Fibroblast of the conjunctiva (primary cell): Measurements from ENCODE around the gene GALNTL6.

Experiments used
- DNase-seq: peaks from one replicate; pipeline ENCODE4 v3.0.0-alpha.2; 2010; ENCODE audit warnings: low read depth

Gene GALNTL6

DNA sequence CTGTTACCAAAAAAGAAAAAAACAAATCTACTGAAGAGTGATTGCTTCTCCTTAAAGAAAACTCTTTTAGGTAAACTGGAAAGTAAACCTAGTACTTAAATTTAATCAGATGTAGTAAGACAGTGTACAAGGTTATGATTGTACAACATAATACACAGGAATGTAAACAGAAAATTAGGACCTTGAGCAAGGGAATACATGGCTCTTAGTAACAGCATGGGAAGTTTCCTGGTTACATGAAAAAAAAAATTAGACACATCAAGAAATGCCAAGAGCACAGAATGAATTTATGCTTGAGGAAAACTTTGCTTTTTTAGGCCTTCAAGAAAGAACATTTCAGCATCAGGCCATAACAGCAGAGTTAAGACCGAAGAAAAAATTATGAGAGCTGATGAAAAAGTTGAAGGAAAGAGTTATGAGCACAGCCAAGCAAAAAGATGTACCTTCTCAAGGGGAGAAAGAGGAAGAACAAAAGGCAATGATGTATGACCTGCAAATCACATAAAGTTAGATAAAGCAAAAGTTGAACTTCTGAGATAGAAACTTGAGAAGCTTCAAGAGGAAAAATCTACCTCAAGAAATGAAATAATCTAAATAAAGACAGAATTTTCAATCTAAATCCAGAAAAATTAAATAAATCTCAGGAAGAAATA is 311.6 kb downstream of the GALNTL6 start:
- no peak for DNase-seq

DNA sequence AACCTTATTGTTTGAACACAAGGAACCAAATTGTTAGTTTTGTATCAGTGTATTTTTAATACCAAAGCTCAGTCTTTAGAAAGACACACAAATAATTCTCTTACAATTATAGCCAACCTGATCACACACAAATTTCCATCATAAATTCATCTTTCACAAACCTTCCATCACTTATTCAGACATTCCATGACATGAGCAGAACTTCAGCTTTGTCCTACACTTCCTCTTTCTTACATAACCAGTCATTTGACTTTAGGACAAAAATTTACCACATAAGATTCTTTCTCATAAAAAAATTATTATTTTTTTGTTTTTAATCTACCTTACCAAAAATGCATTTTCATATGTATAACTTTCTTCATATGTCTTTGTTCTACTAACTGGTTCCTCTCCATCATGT is 312.2 kb downstream of the GALNTL6 start:
- no peak for DNase-seq

DNA sequence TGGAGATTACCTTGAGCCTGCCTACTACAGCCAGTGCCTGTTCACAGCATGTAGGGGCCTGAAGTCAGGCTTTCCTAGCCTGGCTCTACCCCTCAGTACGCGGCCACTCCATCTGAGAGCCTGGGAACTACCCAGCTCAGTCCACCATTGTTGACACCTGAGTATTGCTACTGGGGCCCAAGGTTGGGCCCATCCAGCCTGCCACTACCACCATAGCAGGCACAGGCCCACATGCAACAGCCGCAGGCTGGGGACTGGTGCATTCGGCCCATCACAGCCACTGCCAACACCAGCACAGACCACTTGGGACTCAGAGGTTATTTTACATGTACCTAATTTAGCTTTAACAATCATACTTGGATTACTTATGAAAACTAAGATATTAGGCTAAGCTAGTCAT is 314.0 kb downstream of the GALNTL6 start:
- no peak for DNase-seq

DNA sequence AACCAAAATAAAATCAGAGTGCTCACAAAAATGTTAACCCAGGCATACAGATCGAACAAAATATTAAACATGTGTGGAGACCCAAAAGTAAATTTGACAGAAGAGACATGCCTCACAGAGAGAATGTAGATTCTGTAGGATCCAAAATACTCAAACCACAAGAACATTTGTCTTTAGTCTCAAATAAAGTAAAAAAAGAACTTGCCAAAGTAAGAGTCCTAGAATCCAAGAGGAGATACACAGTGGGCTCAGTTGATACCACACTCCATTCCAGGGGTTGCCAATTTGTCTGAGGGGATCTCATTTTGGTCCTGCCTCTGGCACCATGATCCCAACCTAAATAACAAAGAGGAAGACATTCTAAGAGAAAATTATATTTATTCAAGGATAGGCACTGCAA is 316.4 kb downstream of the GALNTL6 start:
- DNase-seq: no peak

DNA sequence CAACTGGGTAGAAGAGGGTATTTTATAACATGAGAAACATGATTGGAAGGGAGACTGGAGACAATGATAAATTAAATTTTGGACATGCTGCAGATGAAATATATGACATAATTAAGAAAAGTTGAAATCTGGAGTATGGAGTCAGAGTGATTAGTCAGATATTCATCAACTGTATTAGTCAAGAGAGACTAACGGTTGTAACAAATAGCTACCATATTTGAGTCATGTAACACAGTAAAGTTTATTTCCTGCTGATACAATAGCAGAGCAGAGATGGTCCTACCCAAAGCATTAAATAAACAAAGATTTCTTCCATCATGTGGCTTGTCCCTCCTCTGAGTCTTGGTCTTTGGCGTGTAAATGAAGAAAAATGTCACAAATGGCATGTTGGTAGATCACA is 321.3 kb downstream of the GALNTL6 start:
- no peak for DNase-seq

DNA sequence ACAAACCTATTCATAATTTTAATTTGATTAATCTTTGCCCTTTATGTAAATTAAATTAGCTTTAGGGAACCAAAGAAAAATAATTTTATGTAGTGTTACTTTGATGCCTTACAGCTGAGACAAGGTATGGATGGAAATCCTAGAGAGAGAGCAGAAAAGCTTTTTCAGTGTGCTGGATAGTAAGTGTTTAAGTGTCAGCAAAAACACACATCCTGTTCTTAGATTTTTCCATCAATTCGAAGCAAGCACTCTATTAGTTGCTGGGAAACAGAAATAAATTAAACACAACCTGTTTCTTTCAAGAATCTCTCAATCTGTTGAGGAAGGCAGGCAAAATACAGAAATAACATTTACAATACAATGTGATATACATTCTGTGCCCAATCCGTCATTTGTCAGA is 327.8 kb downstream of the GALNTL6 start:
- DNase-seq: no peak

DNA sequence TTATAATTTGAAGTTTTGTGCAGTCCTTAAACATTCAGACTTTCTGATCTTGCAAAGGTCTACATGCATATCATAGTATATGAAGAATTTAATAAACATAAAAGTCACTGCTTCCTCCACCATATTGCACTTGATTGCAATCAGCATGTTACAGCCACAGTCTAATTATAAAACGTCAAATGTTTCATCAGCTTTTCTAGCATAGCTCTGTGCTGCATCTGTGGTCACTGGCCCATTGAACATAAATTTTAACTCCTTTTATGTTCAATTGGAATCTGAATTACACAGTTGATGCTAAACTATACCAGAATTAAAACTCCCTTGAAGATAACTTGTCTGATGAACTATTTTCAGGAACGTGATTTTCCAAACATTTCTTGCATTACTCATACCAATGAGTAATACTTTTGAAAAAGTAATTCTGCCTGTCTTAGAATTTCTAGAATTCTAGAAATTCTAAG is 329.1 kb downstream of the GALNTL6 start:
- DNase-seq: no peak

DNA sequence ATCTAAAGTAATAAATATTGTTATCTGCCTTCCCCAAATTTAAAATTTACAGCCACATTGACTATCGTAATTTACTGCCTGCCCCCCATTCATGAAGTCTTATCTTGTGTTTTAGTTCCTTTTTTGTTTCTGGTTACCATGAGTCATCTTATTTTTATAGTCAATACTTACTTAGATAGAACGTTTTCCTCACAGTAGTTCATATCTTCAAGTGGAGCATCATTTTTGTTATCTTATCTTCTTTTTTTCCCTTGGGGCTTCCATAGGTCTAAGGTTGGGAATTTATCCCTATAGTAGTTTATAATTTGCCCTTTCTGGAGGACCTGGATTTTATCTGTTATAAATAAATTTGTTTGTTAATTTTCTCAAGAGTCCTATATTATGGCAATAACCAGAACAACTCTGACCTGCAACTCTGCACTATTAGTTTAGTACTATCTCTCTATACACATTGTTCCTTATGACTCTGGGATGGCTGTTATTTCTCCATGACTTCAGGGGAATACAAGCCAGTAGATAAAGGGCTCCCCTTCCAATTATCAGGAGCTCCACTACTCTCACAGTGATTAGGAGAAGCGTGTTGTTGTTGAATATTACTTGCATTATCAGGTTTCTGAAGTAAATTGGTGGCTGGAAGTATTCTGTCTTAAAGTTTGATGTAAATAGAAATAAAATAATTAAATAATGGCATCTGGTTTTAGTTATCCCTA is 330.6 kb downstream of the GALNTL6 start:
- no peak for DNase-seq

DNA sequence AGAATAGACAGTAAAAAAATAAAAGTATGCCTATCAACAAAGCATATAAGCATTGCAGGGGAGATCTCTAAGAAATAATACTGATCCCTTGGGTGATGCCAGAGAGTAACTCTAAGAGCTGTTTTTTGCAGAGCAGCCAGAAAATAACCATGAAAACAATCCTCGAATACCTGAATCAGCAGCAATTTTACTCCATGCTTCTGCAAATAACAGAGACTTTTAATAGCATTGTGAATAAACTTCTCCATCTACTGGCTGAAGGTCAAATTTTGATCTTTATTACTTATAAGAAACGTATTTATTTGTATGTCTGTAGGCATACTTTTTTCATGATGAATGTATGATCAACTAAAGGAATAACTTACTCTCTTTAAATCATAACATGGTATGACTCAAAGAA is 334.5 kb downstream of the GALNTL6 start:
- DNase-seq: no peak

DNA sequence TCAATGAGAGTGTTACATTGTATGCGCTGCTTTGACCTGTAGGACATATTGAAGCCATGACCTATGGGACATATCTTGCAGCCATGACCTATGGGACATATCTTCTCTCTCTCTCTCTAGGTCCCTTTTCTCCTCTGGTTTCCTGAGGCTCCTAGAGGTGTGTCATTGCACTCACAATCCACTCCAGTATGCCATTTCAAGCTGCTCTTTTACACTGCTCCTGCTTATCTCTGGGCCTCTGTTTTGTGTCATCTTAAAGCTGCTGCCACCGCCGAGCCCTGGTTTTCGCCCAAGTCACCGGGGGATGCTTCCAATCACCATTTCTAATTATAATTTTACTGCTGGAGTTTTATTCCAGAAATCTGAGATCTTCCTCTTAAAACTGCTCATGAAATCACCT is 336.1 kb downstream of the GALNTL6 start:
- no peak for DNase-seq

DNA sequence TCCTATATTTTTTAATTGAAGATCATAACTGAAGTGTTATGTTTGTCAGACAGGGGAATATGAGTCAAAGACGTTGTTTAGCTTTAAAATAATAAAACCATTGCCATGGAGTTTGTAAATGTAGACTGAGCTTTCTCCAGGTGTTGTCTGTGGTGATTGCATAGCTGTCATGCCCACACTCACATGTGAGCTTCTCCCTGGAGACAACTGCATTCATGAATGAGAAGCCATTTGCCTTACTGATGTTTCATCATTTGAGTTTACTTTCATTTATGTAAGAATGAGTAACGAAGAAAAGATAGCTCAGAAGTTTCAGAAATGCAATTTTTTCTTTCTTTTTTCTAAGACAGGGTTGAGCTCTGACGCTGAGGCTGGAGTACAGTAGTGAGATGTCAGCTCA is 339.1 kb downstream of the GALNTL6 start:
- no peak for DNase-seq

DNA sequence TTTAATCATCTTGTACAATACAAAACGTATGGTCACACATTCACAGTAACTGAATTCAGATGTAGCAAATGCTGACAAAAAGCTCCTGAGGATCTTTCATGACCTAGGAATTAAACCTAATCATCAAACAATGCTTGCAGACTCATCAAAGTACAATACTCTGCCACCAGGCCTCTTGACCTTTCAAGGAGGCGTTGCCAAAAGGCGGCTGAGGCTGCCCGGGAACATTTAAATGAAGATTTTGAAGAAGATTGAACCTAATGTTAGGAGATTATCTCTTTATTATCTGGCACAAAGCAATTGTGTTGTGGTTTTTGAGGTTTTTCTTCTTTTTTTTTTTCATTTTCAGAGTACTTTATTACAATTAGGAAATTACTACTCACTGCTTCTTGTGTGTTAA is 340.5 kb downstream of the GALNTL6 start:
- DNase-seq: no peak

DNA sequence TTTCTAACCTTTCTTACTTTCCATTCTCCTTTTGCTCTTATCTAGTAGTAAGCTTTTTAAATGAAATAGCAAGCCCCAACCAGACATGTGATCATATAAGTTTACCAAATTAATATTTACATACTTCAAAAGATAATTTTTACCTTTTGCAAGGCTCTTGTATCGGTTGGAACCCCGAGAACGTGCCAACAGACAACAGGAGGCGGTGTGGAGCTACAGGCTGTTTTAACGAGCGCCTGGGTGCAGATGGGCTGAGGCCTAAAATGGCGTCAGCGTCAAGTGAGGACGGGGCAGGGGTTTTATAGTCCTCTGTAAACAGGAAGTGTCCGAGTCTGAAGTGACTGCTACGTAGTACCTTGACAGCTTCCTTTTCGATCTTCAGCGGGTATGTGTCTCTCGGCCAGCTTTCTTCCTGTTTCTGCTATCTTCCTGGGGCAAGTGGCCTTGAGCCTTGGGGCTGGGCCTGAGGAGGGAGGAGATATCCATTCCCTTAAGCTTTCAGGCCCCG is 342.7 kb downstream of the GALNTL6 start:
- no peak for DNase-seq

DNA sequence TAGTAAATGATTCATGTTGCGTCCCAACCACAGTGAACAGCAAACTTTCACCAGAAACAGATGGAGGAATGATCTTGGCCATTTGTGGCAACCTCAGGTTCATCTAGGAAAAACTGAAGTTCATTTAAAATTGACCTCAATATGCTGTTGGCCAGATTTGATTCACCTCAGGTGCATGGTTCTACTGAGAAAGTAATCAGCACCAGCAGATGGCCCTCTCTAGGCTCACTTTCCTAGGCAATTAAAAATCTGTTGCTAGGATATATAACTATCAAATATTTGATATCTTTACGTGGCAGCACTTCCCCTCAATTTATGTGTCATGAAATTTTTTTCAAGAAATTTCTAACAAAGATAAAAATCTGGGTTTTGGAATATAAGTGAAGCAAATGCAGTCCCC is 344.7 kb downstream of the GALNTL6 start:
- no peak for DNase-seq

DNA sequence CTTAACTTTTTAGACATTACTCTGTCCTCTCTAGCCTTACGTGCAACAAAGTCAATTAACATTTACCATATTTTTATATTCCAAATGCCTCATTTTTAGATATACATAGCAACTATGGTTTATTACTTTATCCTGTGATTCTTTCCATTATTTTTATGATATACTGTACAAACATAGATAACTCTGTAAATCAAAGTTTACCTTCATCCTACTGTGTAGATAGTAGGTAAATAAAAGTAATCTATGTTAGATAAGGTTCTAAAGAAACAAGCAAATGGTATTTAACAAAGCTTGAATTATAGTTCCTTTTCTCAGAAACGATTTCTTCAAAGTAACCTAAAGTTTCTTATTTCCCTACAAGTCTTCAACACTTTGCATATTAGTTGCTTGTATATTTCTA is 350.0 kb downstream of the GALNTL6 start:
- DNase-seq: no peak

DNA sequence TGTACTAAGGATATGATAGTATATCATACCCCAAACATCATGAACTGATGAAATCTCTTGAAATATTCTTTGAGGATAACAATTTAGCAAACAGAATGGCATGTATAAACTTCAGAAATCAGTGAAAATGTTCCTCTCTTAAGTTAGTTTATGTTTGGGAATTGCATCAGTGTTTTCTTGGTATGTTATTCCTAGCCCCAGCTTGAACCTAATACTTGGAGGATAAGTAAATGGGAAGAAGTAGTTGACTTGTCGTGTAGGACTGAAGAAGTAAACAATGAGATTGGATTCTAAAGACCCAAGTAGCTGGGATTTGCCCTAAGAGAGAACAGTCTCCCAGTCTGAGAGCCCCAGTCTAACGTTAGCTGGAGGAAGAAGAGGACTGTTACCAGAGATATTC is 355.7 kb downstream of the GALNTL6 start:
- peak; percentile 1 for DNase-seq

DNA sequence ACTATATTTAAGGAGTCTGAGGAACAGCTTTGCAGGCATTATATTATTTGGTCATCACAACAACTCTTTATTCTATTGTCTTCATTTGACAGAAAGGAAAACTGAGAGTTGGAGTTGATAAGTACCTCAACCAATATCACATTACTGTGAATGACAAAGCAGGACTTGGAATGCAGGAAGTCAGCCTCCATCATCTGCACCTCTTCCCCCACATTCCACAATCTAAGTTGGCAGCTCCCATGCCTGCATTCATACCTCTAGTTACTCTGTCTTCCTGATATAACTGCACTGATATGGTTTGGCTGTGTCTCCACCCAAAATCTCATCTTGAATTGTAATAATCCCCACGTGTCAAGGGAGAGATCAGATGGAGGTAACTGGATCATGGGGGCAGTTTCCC is 356.7 kb downstream of the GALNTL6 start:
- no peak for DNase-seq

DNA sequence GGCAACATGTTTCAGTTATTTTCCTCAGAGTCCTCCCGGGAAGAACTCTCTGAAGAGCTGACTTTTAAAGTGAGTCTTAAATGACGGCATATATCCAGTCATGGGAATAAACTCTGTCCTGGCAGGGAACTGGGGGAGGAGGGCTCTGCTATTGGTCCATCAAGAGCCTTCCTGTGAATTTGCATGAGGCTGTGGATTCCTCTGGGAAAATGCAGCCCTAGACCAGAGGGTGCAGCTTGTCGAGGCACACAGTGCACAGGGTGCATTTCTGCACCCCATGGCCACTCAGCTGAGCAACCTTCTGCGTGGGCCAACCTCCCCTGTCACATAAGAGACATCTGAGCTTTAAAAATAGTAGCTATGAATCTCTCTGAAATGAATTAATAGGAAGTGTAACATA is 360.0 kb downstream of the GALNTL6 start:
- DNase-seq: no peak

DNA sequence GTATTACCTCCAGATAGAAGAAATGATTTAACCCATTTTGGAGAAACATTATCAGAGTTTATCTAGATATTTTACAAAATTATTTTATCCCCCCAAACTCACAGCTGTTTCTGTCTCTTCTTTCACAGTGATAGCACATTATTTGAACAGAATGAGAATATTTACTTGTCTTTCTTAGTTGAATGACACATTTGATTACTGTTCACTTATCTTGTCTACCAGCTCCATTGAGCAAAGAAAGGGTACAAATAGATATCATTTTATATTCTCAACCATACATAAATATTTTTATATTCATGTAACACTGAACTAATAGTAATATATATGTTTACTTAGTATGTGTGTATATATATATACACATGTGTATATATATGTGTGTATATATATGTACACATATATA is 364.2 kb downstream of the GALNTL6 start:
- DNase-seq: no peak

DNA sequence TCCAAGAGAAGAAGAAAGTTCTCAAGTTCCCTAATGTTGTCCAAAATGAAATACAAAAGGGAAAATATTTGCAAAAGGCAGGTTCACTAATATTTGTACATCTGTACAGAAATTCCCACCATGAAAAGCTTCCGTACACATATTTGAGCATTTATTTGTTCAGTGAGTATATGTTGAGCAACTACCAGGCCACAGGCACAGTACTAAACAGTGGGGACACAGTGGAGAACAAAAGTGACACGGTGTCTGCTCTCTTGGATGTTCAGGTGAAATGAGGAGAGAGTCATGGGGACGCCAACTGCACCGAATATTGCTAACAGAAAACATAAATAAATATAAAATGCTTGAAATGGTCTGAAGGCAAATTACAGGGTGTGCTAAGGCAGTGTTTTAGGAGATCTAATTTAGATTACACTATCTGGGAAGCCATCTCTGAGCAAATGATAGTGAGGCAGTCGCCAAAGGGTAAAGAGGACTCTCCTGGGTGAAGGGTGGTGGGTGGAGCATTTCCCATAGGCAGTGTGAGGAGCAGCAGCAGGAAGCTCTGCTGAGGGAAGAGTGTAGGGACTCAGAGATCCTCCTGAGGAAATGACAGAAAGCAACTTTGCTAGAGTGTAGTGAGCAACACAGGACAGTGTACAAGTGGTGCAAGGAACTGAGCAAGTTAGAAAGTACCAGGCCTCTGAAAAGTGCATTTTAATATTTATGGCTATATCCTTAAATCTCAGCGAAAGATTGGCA is 375.2 kb downstream of the GALNTL6 start:
- no peak for DNase-seq

DNA sequence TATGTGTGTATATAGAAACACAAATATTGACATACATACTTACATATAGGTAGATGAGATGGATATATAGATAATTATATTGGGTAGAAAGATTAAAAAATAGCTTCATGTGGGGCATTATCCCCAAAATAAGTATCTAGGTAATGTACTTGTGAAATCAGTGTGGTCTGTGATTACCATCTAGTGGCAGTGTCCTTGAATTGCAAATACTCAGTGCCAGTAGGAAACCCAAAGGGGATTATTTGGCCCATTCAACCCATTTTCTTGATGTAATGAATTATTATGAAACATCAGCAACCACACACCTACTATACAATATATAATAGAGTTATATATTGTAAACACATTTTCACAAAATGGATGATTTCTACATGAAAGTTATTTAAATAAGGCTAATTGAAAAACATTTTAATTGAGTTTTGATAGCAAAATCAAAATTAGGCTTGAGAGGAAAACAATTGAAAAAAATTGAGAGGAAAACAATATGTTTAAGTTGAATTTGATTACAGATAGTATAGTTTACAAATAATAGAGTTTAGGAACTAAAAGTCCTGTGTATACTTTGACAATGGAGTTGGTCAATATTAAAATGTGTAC is 389.4 kb downstream of the GALNTL6 start:
- peak; percentile 14 for DNase-seq

DNA sequence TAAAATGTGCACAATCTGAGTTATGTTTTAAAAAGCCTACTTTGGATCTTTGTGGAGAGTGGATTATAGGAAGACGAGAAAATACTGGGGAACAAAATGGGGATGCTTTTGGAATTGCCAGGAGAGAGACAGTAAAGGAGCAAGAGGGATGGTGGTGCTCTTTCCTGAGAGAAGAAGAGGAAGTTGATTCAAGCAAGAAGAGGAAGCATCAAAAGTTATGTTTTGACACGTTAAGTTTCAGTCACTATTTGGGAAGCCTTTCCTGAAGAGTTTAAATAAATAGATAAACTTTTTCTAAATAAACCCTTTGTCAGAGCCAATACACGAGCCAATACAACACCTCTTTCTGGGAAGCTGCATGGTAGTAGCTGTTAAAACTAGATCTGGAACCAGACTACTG is 394.1 kb downstream of the GALNTL6 start:
- no peak for DNase-seq

DNA sequence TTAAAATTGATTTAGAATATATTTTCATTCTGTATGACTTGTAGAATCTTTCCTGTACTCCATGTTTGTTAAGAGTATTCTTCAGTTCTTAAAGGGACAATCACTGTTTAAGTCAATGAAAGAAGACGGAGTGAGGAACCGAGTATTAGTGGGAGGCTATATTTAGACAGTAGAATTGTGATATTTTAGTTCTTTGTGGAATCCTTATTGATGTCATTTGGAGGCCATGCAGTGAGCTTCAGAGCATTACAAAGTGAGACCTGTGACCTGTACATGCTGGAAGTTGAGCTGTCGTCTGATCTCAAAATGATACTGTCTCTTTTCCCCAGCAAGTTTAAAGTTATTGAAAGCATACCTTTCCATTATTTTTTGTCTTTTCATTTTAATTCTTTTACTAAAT is 394.7 kb downstream of the GALNTL6 start:
- DNase-seq: no peak
